OCI-LY7 (cell line): ENCODE measurements around the gene UBL5.

Experiments used
- EZH2phosphoT487 ChIP-seq: fragments of 200-600 bp; sonication (generic); IDR thresholded peaks from 2 replicates; pipeline ENCODE4 v1.6.1; 2018; ENCODE audit warnings: low read depth, borderline replicate concordance, mild to moderate bottlenecking, mixed run types, antibody characterized with exemption, low read length, moderate library complexity, mixed read lengths
- TF ChIP-seq, protein P1 (sequence below): fragments of 200-600 bp; sonication (generic); conservative IDR thresholded peaks from 2 replicates; pipeline ENCODE4 v1.5.1; 2014; ENCODE audit warnings: mild to moderate bottlenecking, antibody characterized with exemption, low read length, moderate library complexity, mixed read lengths

DNA sequence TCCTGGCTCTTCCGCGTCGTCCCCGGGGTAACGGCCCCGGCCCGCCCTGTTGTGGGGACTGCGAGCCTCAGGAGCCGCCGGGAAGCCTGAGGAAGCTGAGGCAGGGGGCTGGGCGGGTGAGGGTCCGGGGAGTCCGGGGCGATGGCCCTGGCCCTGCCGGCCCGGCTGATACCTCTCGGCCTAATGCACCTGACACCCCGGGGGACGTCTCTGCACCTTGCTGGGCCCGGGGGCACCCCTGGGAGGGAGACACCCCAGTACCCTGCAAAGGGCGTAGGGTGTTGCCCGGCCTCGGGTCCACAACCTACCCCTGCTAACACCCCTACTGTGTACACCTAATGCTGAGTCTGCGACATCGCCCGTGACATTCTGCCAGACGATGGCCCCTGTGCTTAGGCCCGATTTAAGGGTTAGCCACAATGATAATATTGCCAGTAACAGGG lies 7.8 kb downstream of the UBL5 start:
- TF ChIP-seq, protein P1, sequence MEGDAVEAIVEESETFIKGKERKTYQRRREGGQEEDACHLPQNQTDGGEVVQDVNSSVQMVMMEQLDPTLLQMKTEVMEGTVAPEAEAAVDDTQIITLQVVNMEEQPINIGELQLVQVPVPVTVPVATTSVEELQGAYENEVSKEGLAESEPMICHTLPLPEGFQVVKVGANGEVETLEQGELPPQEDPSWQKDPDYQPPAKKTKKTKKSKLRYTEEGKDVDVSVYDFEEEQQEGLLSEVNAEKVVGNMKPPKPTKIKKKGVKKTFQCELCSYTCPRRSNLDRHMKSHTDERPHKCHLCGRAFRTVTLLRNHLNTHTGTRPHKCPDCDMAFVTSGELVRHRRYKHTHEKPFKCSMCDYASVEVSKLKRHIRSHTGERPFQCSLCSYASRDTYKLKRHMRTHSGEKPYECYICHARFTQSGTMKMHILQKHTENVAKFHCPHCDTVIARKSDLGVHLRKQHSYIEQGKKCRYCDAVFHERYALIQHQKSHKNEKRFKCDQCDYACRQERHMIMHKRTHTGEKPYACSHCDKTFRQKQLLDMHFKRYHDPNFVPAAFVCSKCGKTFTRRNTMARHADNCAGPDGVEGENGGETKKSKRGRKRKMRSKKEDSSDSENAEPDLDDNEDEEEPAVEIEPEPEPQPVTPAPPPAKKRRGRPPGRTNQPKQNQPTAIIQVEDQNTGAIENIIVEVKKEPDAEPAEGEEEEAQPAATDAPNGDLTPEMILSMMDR, result no peak
- TF ChIP-seq EZH2phosphoT487, result no peak
